Natural killer cell (primary cell): ENCODE data around the gene FAM171A1. TPM values are rescaled to one million over a fixed set of nuclear protein-coding genes. Genes with fewer than 3 reads are reported as not detected.

Experiments
- ATAC-seq, 3 donors: fragments of 150-1000 bp in 2 of 3; fragments of 200-7000 bp in 1 of 3; cut with Tn5 transposase; 1 replicate in 1 of 3; 2 replicates in 2 of 3; pipeline ENCODE4 v1.10.0; 2021; ENCODE audit warnings: mild to moderate bottlenecking in 2 of 3, moderate library complexity in 2 of 3
- DNase-seq, 2 donors: peaks; one replicate each; pipeline versions ENCODE4 v3.0.0 to v3.0.0-alpha.2; 2013 to 2021; ENCODE audit warnings: mixed read lengths in 1 of 2
- H3K27ac ChIP-seq: one replicate; pipeline ENCODE4 v1.5.1; 2013; ENCODE audit warnings: mild to moderate bottlenecking, low read length
- H3K27me3 ChIP-seq: one replicate; pipeline ENCODE4 v1.6.1; 2013; ENCODE audit warnings: low read length; ENCODE audit not compliant: control insufficient read depth, insufficient read depth
- H3K36me3 ChIP-seq: one replicate; pipeline ENCODE4 v1.6.1; 2013; ENCODE audit warnings: low read length; ENCODE audit not compliant: control insufficient read depth, insufficient read depth
- H3K4me1 ChIP-seq: one replicate; pipeline ENCODE4 v1.6.1; 2013; ENCODE audit warnings: low read length; ENCODE audit not compliant: control insufficient read depth, insufficient read depth
- H3K4me3 ChIP-seq: one replicate; pipeline ENCODE4 v1.5.1; 2013; ENCODE audit warnings: low read length
- H3K9me3 ChIP-seq: one replicate; pipeline ENCODE4 v1.6.1; 2013; ENCODE audit warnings: low read length; ENCODE audit not compliant: control insufficient read depth, insufficient read depth
- H3K27ac Mint-ChIP-seq, 2 donors: one replicate each; pipeline ENCODE4 v1.8.0; 2022; ENCODE audit warnings: mild to moderate bottlenecking in 2 of 2, mixed read lengths in 2 of 2, moderate library complexity in 1 of 2
- H3K27me3 Mint-ChIP-seq, 2 donors: one replicate each; pipeline ENCODE4 v1.8.0; 2022; ENCODE audit warnings: low read depth in 2 of 2, mixed read lengths in 2 of 2
- H3K36me3 Mint-ChIP-seq: one replicate; pipeline ENCODE4 v1.8.0; 2022; ENCODE audit warnings: mixed read lengths
- H3K4me1 Mint-ChIP-seq, 2 donors: one replicate each; pipeline ENCODE4 v1.8.0; 2022; ENCODE audit warnings: mixed read lengths in 2 of 2
- H3K4me3 Mint-ChIP-seq: one replicate; pipeline ENCODE4 v1.8.0; 2022; ENCODE audit warnings: mild to moderate bottlenecking, moderate library complexity, mixed read lengths
- H3K9me3 Mint-ChIP-seq, 2 donors: one replicate each; pipeline ENCODE4 v1.8.0; 2022; ENCODE audit warnings: mixed read lengths in 2 of 2
- CTCF ChIP-seq: fragments of 200-600 bp; IDR thresholded peaks from one replicate; pipeline ENCODE4 v1.8.0; 2022; ENCODE audit warnings: antibody characterized with exemption
- WGBS: methylation state at CpG from one replicate; pipeline ENCODE4 v1.1.7; 2013; ENCODE audit warnings: missing lambda C conversion rate; ENCODE audit not compliant: insufficient coverage; 5-methylcytosine and 5-hydroxymethylcytosine counted together
- intact Hi-C: fragments of 100-400 bp; cut with micrococcal nuclease; formaldehyde crosslinking; loops from one replicate; pipeline ENCODE4 v1.14.2; 2022
- total RNA-seq, 4 donors: library from RNA; stranded (reverse); fragments of 120-200 nt in 1 of 4; gene quantifications; one replicate each; pipeline versions ENCODE4 v1.2.3 to v1.2.4, GENCODE V29; 2013 to 2022

Gene FAM171A1
- 1 to 10 TPM in 2 of 3 donors, under 1 TPM in 1; 0.99 to 2.3 (median 1.6) TPM for total RNA-seq
- total RNA-seq (2013): 1.4 TPM

- peaks cover 35 to 64% of the 10 kb centered on the region in 2 donors for H3K27me3 Mint-ChIP-seq
- H3K27me3 ChIP-seq: peaks cover 18% of the 10 kb centered on the region
- WGBS: 2% methylated on average over 115 of the region's 115 CpGs
- H3K27ac ChIP-seq: no peak within 1 kb of the TSS
- H3K4me1 ChIP-seq: peaks cover 8% of the 10 kb centered on the region
- no peaks in the 10 kb centered on the region for H3K4me1 Mint-ChIP-seq
- H3K9me3 Mint-ChIP-seq: no peaks in the 10 kb centered on the region
- H3K4me3 Mint-ChIP-seq: peak within 1 kb of the TSS; percentile 75
- H3K4me3 ChIP-seq: no peak within 1 kb of the TSS
- ATAC-seq (peak; percentile 76 to 85 (median 80)), DNase-seq (peak in 1 of 2 donors; percentile 75)
- H3K9me3 ChIP-seq: no peaks in the 10 kb centered on the region
- H3K27ac Mint-ChIP-seq: no peak within 1 kb of the TSS
- H3K36me3 Mint-ChIP-seq: no peaks in the 10 kb centered on the region
- no peak for TF ChIP-seq CTCF
- H3K36me3 ChIP-seq: no peaks in the 10 kb centered on the region
- intact Hi-C loops: no loop called here
Observed at GRCh38 chr10:15370856-15371701, at the start of gene FAM171A1. TSS of gene FAM171A1 (minus strand) at chr10:15371289. CDS start at chr10:15371052, 237 bp downstream.

GRCh38 chr10:15420858-15421257 lies 49.8 kb upstream of the FAM171A1 start:
- no peaks in the 10 kb centered on the region for H3K36me3 Mint-ChIP-seq
- intact Hi-C loops: no loop called here
- WGBS: 47% methylated on average over 4 of the region's 4 CpGs
- H3K4me1 Mint-ChIP-seq: no peaks in the 10 kb centered on the region
- DNase-seq (no peak), ATAC-seq (no peak)
- H3K27ac ChIP-seq: no peak overlapping the region
- no peaks in the 10 kb centered on the region for H3K36me3 ChIP-seq
- TF ChIP-seq CTCF: no peak
- no peak overlapping the region for H3K27ac Mint-ChIP-seq
- H3K9me3 Mint-ChIP-seq: no peaks in the 10 kb centered on the region
- peaks cover 0 to 16% of the 10 kb centered on the region in 2 donors for H3K27me3 Mint-ChIP-seq
- H3K4me3 ChIP-seq: no peak overlapping the region
- no peaks in the 10 kb centered on the region for H3K27me3 ChIP-seq
- H3K4me3 Mint-ChIP-seq: no peak overlapping the region
- no peaks in the 10 kb centered on the region for H3K4me1 ChIP-seq
- H3K9me3 ChIP-seq: no peaks in the 10 kb centered on the region

GRCh38 chr10:15419279-15419874 lies 48.3 kb upstream of the FAM171A1 start:
- H3K4me1 Mint-ChIP-seq: no peaks in the 10 kb centered on the region
- Histone ChIP-seq H3K4me3 (no peak overlapping the region), H3K27me3 (no peaks in the 10 kb centered on the region), H3K27ac (no peak overlapping the region), H3K9me3 (no peaks in the 10 kb centered on the region), H3K4me1 (no peaks in the 10 kb centered on the region), H3K36me3 (no peaks in the 10 kb centered on the region)
- 67% methylated on average over 1 of the region's 3 CpGs for WGBS
- H3K4me3 Mint-ChIP-seq: no peak overlapping the region
- H3K36me3 Mint-ChIP-seq: no peaks in the 10 kb centered on the region
- H3K27me3 Mint-ChIP-seq: peaks cover 0 to 16% of the 10 kb centered on the region in 2 donors
- intact Hi-C loops: no loop called here
- no peaks in the 10 kb centered on the region for H3K9me3 Mint-ChIP-seq
- peak; percentile 85 for TF ChIP-seq CTCF
- H3K27ac Mint-ChIP-seq: no peak overlapping the region
- peak in 1 of 2 donors; percentile 68 for DNase-seq
- peak in 1 of 3 donors; percentile 61 for ATAC-seq
